Psoas muscle (tissue), 8 donors: Measurements from ENCODE around the gene CRADD. TPM values are rescaled to one million over a fixed set of nuclear protein-coding genes. Genes with fewer than 3 reads are reported as not detected.
A peak's percentile ranks its signal among the peaks of the same experiment; 100 is the strongest.

ENCODE experiments used
- ATAC-seq, 4 donors: fragments of 200-7000 bp; cut with Tn5 transposase; one replicate each; pipeline ENCODE4 v1.9.1; 2020; ENCODE audit warnings: moderate library complexity in 3 of 4, mild to moderate bottlenecking in 2 of 4
- DNase-seq, 2 donors: peaks; one replicate each; pipeline ENCODE4 v3.0.0-alpha.2; 2020
- H3K27ac ChIP-seq: fragments of 200-600 bp; one replicate; pipeline ENCODE4 v1.8.0; 2022
- H3K27me3 ChIP-seq, 3 donors: fragments of 200-600 bp in 1 of 3; one replicate each; pipeline versions ENCODE4 v1.6.1 to v1.8.0; 2013 to 2022; ENCODE audit warnings: low read length in 2 of 3, mild to moderate bottlenecking in 2 of 3, moderate library complexity in 1 of 3; ENCODE audit not compliant: insufficient read depth in 3 of 3
- H3K36me3 ChIP-seq, 2 donors: fragments of 200-600 bp in 1 of 2; one replicate each; pipeline versions ENCODE4 v1.6.1 to v1.8.0; 2013 to 2022; ENCODE audit warnings: low read depth in 1 of 2, mild to moderate bottlenecking in 1 of 2, moderate library complexity in 1 of 2; ENCODE audit not compliant: insufficient read depth in 1 of 2
- H3K4me1 ChIP-seq: fragments of 200-600 bp; one replicate; pipeline ENCODE4 v1.8.0; 2022
- H3K4me3 ChIP-seq: fragments of 200-600 bp; one replicate; pipeline ENCODE4 v1.8.0; 2022; ENCODE audit warnings: mild to moderate bottlenecking
- H3K9me3 ChIP-seq: fragments of 200-600 bp; one replicate; pipeline ENCODE4 v1.8.0; 2022
- CTCF ChIP-seq: fragments of 200-600 bp; IDR thresholded peaks from one replicate; pipeline ENCODE4 v1.8.0; 2022; ENCODE audit warnings: antibody characterized with exemption
- WGBS, 3 donors: extraction: QIAGEN DNeasy Blood & Tissue Kit; methylation state at CpG; one replicate each; pipeline versions ENCODE4 v1.1.6 to v1.1.7; 2013; 5-methylcytosine and 5-hydroxymethylcytosine counted together
- intact Hi-C, 2 donors: fragments of 100-400 bp; cut with DNase I; formaldehyde crosslinking; loops; one replicate each; pipeline versions ENCODE4 v1.11.0 to v1.14.2; 2022
- polyA plus RNA-seq, 3 donors: library from polyadenylated mRNA; stranded (reverse); fragments of 200-250 nt; gene quantifications; one replicate each; pipeline ENCODE4 v1.2.3, GENCODE V29; 2013
- total RNA-seq, 4 donors: library from RNA; stranded (reverse); fragmentation: NEBNext Ultra II Directional in 2 of 4; extraction: Animal tissue kit (Norgen Biotek cat#: 25700) in 2 of 4; gene quantifications; one replicate each; pipeline versions ENCODE4 v1.2.1 to v1.2.4, GENCODE V29; 2021 to 2023
- donor health status: healthy with polysubstance abuse.
- donor health status: DM: no; HTN: no; CAD: no; lungs with moderate emphysema.
- donor health status: Bipolar disorder and iron deficiency.
- donor health status: healthy.
- donor health status: DM: yes; HTN: yes; CAD: no.
- donor health status: DM: no; HTN: no; CAD: no.
- donor health status: DM: no; HTN: no; CAD: no.
- donor health status: DM: yes; HTN: yes; CAD: no.

CRADD gene
- total and polyA plus RNA-seq, 7 donors: 11.0 to 21.1 (median 12.7) TPM

- intact Hi-C loops: no loop called here
- H3K4me3 ChIP-seq: no peak overlapping the region
- 56 to 83% (median 60%) methylated on average over 2 of the region's 2 CpGs for WGBS, 3 donors
- DNase-seq: no peak
- no peaks in the 10 kb centered on the region for H3K9me3 ChIP-seq
- H3K4me1 ChIP-seq: peaks cover 8% of the 10 kb centered on the region
- H3K27me3 ChIP-seq: no peaks in the 10 kb centered on the region
- H3K27ac ChIP-seq: no peak overlapping the region
- H3K36me3 ChIP-seq: no peaks in the 10 kb centered on the region
- ATAC-seq: no peak
- no peak for TF ChIP-seq CTCF
Observed at GRCh38 chr12:93832131-93832530, 155.0 kb downstream of the CRADD start.

GRCh38 chr12:93833946-93834345, 156.8 kb downstream of the CRADD start:
- intact Hi-C loops: no loop called here
- Histone ChIP-seq H3K27ac (no peak overlapping the region), H3K27me3 (no peaks in the 10 kb centered on the region), H3K4me3 (no peak overlapping the region), H3K36me3 (no peaks in the 10 kb centered on the region), H3K4me1 (peaks cover 7% of the 10 kb centered on the region), H3K9me3 (no peaks in the 10 kb centered on the region)
- TF ChIP-seq CTCF: no peak
- 93 to 95% (median 94%) methylated on average over 6 of the region's 6 CpGs for WGBS, 3 donors
- ATAC-seq: no peak
- no peak for DNase-seq

DNA sequence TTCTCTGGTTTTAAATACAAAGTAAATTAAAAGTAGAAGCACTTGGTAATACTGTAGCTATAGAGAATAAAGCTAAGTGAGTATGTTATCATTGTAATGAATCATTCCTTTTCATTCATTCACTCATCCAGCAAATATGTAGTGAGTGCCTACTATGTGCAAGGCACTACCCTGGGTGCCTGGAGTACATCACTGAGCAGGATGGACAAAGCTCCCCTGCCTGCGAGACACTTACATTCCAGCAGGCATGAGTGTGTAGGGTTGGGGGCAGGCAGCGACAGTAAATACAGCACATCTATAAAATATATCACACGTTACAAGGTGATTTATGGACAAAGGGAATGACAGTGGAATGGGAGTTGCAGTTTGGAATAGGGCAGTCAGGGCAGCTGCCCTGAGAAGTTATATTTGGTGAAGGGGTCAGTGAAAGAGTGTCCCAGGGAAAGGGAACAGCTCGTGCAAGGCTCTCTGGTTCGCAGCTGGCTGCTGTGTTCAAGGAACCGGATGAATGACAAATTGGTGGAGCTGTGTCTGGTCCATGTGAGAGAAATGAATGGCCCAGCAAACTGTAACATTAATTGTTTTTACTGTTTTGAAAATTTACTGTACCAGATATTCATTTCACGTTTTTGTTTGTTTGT, 159.6 kb downstream of the CRADD start:
- Histone ChIP-seq H3K36me3 (no peaks in the 10 kb centered on the region), H3K9me3 (no peaks in the 10 kb centered on the region), H3K27ac (no peak overlapping the region), H3K4me1 (peaks cover 4% of the 10 kb centered on the region), H3K27me3 (no peaks in the 10 kb centered on the region), H3K4me3 (no peak overlapping the region)
- WGBS, 3 donors: 38 to 59% (median 52%) methylated on average over 7 of the region's 7 CpGs
- TF ChIP-seq CTCF: no peak
- intact Hi-C loops: no loop called here
- ATAC-seq (peak; percentile 19 to 95 (median 88)), DNase-seq (no peak)

- WGBS, 3 donors: 79 to 84% (median 82%) methylated on average over 3 of the region's 3 CpGs
- DNase-seq (no peak), ATAC-seq (no peak)
- H3K9me3 ChIP-seq: no peaks in the 10 kb centered on the region
- no peak overlapping the region for H3K27ac ChIP-seq
- H3K4me1 ChIP-seq: peaks cover 4% of the 10 kb centered on the region
- H3K4me3 ChIP-seq: no peak overlapping the region
- intact Hi-C loops: no loop called here
- TF ChIP-seq CTCF: no peak
- H3K27me3 ChIP-seq: no peaks in the 10 kb centered on the region
- H3K36me3 ChIP-seq: no peaks in the 10 kb centered on the region
Observed at GRCh38 chr12:93838193-93838592, 161.0 kb downstream of the CRADD start.

GRCh38 chr12:93839064-93839463, 161.9 kb downstream of the CRADD start:
- DNase-seq (no peak), ATAC-seq (no peak)
- H3K9me3 ChIP-seq: no peaks in the 10 kb centered on the region
- H3K27ac ChIP-seq: no peak overlapping the region
- H3K27me3 ChIP-seq: no peaks in the 10 kb centered on the region
- no peaks in the 10 kb centered on the region for H3K36me3 ChIP-seq
- intact Hi-C loops: no loop called here
- peaks cover 4% of the 10 kb centered on the region for H3K4me1 ChIP-seq
- no peak overlapping the region for H3K4me3 ChIP-seq
- TF ChIP-seq CTCF: no peak
- WGBS, 3 donors: 79 to 92% (median 81%) methylated on average over 4 of the region's 4 CpGs
